ENCODE measurements around the gene TMEM74B.
"Not testable (repeated sequence)": the region's sequence is repeated elsewhere in the genome, so short reads cannot be mapped to it uniquely, and the experiment has no call there.

The TMEM74B gene

GRCh38 chr20:1178623-1179022, 6.2 kb downstream of the TMEM74B start:
- no peak for DNase-seq (ENCODE audit: low read depth)

GRCh38 chr20:1178103-1178502, 6.7 kb downstream of the TMEM74B start:
- DNase-seq (ENCODE audit: low read depth) = no peak

- no peak for DNase-seq (ENCODE audit: low read depth)
Measured at GRCh38 chr20:1177680-1178079, 7.1 kb downstream of the TMEM74B start.

GRCh38 chr20:1174787-1175186, 10.0 kb downstream of the TMEM74B start:
- DNase-seq (ENCODE audit: low read depth) = no peak

GRCh38 chr20:1173698-1174097, 11.1 kb downstream of the TMEM74B start:
- DNase-seq (ENCODE audit: low read depth) = no peak

- no peak for DNase-seq (ENCODE audit: low read depth)
Measured at GRCh38 chr20:1171461-1172093, 13.2 kb downstream of the TMEM74B start.

GRCh38 chr20:1169224-1169623, 15.6 kb downstream of the TMEM74B start:
- no peak for DNase-seq (ENCODE audit: low read depth)

- no peak for DNase-seq (ENCODE audit: low read depth)
Measured at GRCh38 chr20:1166948-1167720, 17.6 kb downstream of the TMEM74B start.

GRCh38 chr20:1165941-1166340, 18.8 kb downstream of the TMEM74B start:
- no peak for DNase-seq (ENCODE audit: low read depth)

- DNase-seq (ENCODE audit: low read depth) = no peak
Measured at GRCh38 chr20:1165521-1165920, 19.3 kb downstream of the TMEM74B start.

GRCh38 chr20:1164871-1165270, 19.9 kb downstream of the TMEM74B start:
- DNase-seq (ENCODE audit: low read depth) = no peak

GRCh38 chr20:1163653-1164052, 21.1 kb downstream of the TMEM74B start:
- DNase-seq (ENCODE audit: low read depth) = no peak

- DNase-seq (ENCODE audit: low read depth) = no peak
Measured at GRCh38 chr20:1163105-1163504, 21.7 kb downstream of the TMEM74B start.

GRCh38 chr20:1160991-1161390, 23.8 kb downstream of the TMEM74B start:
- DNase-seq (ENCODE audit: low read depth) = no peak

- DNase-seq (ENCODE audit: low read depth) = no peak
Measured at GRCh38 chr20:1160496-1160895, 24.3 kb downstream of the TMEM74B start.

GRCh38 chr20:1155342-1155741, 29.4 kb downstream of the TMEM74B start:
- no peak for DNase-seq (ENCODE audit: low read depth)

GRCh38 chr20:1154691-1155090, 30.1 kb downstream of the TMEM74B start:
- no peak for DNase-seq (ENCODE audit: low read depth)

- no peak for DNase-seq (ENCODE audit: low read depth)
Measured at GRCh38 chr20:1154226-1154625, 30.6 kb downstream of the TMEM74B start.

GRCh38 chr20:1150968-1151367, 33.8 kb downstream of the TMEM74B start:
- no peak for DNase-seq (ENCODE audit: low read depth)

GRCh38 chr20:1150218-1150617, 34.6 kb downstream of the TMEM74B start:
- DNase-seq (ENCODE audit: low read depth) = no peak

GRCh38 chr20:1149812-1150211, 35.0 kb downstream of the TMEM74B start:
- not testable (repeated sequence) for DNase-seq (ENCODE audit: low read depth)

- no peak for DNase-seq (ENCODE audit: low read depth)
Measured at GRCh38 chr20:1146957-1147356, 37.8 kb downstream of the TMEM74B start.

GRCh38 chr20:1144401-1145172, 40.2 kb downstream of the TMEM74B start:
- no peak for DNase-seq (ENCODE audit: low read depth)

All from activated T-helper 9 cell treated with anti-CD3 and anti-CD28 coated beads, Interleukin-2, amount 50 U/mL, for 16 hours (primary cell).